Measurements from ENCODE around the gene SLC38A11.
A peak's percentile ranks its signal among the peaks of the same experiment; 100 is the strongest.

The SLC38A11 gene

GRCh38 chr2:164913640-164914350 is 41.5 kb downstream of the SLC38A11 start:
- DNase-seq, result peak; percentile 17

DNA sequence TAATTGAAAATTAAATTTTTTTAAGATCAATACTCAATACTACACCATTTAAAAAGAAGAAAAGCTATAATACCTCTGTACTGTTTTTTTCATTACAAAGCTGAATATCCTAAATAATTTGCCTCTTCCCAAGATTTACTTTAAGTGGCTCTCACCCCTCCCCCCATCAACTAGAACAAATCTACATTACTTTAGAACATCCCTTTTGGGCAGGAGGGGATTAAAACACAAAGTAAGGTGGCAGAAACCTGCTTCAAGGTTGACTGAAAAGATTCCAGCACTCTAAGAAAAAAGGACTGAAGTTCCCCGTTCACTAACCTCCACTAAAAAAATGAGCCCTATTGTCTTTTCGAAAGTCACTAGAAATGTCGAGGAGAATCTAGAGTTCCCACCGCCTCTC is 42.3 kb downstream of the SLC38A11 start:
- no peak for DNase-seq

DNA sequence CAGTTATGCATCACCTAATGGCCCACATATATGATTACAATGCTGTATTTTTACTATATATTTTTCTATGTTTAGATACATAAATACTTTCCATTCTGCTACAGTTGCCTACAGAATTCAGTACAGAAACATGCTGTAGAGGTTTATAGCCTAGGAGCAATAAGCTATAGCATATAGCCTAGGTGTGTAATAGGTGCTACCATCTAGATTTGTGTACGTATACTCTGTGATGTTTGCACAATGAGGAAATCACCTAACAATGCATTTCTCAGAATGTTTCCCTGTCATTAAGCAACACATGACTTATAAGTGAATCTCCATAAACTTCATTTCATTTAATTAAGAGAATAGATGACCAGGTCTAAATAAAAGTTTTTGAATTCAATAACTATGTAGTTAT is 43.5 kb downstream of the SLC38A11 start:
- DNase-seq, result no peak

GRCh38 chr2:164910101-164910899 is 45.0 kb downstream of the SLC38A11 start:
- DNase-seq, result peak; percentile 71

GRCh38 chr2:164906947-164907346 is 48.4 kb downstream of the SLC38A11 start:
- DNase-seq, result no peak

DNA sequence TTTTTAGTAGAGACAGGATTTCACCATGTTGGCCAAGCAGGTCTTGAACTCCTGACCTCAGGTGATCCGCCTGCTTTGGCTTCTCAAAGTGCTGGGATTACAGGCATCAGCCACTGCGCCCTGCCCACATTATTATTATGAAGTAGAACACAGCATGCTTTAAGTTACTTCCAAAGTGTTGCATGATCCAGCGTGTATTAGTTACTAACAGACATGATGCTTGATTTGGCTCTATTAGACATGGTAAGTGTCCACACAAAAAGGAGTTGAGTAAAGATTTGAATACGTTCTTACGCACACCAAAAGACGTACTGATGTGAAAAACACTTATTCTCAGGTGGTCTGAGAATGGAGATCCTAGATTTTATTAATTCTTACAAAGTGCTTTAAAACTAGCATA is 50.0 kb downstream of the SLC38A11 start:
- no peak for DNase-seq

GRCh38 chr2:164903951-164904350 is 51.4 kb downstream of the SLC38A11 start:
- no peak for DNase-seq

- no peak for DNase-seq
These were observed 52.1 kb downstream of the SLC38A11 start for GRCh38 chr2:164903204-164903603.

- no peak for DNase-seq
These were observed 56.2 kb downstream of the SLC38A11 start for GRCh38 chr2:164899121-164899520.

- no peak for DNase-seq
These were observed 56.9 kb downstream of the SLC38A11 start for GRCh38 chr2:164898475-164898874.

DNA sequence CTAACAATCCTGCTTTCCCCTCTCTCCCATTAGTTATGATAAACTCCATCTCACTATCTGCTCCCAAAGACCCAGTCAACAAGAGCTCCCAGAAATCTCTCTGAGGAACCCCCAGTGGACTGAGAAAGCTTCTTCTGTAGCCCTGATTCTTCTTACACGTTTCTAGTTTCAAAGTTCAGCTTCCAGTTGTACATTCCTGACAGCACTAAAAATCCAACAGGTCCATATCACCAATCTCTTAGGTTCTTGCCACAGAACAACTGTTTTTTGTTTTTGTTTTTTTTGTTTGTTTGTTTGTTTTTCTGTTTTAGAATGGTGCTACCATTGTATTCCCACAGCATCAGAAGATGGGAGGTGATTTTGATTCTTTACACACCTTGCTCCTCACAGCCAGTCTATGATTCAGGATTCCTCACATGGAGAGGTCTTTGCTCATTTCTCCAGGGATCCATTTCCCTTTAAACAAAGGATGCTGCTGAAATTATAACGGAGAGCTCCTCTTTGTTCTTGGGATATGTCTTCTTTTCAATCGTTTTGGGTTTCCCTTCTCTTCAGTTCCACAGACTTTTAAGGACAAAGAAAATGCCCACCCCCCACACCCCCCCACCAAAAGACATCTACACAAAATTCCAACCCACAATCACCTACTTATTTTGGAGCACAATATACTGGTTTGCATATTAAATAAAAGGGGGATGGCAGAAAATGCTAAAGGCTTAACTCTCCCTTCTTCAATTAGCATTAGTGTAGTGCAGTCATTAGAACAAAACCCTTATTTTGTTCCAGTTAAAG is 57.7 kb downstream of the SLC38A11 start:
- no peak for DNase-seq

DNA sequence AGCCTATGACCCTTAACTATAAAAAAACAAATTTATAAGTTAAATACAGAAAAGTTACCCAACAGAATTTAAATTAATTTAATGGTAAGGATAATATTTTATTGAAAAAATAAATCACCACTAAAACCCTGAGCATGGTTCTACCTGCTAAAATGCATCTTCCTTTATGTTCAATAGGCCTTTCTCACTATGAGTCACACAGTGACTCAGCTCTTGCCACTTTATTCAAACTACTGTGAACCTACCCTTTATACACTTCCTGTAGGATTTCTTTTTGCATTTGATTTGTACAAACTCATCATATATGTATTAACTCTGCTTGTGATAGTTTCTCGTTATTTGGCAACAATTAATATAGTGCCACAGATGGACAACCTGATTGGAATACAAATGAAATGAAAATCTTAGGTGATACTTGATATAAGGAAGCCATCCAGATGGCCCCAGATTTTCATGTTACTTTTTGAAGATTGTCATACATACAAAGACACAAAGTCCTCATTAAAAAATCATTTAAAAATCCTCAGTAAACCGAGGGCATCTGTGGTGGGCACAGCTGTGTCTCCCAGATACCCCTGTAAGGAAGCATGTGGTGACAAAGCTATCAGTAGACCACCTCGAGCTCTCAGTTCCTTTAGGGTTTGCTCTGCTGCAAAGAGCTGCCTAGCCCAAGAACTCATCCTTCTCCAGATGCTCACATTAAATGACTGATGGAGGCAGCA is 58.5 kb downstream of the SLC38A11 start:
- DNase-seq, result no peak

GRCh38 chr2:164896226-164896625 is 59.1 kb downstream of the SLC38A11 start:
- DNase-seq, result no peak

DNA sequence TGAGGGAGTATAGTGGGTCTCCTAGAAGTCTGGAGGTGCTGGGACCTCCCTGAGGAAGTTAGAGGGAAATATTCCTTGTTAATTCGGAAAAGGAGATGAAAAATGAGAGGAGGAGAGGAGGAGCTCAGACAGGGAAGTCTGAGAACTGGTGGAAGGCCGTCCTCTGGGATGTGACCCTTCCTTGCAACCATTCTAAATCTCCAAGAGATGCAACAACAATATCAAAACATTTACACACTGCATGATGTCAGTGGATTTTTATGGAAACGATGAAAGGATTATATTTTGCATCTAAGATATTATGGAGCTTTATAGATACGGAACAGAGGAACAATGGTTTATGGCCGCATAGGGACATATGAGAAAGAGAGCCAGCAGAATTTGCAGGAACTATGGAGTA is 63.9 kb downstream of the SLC38A11 start:
- DNase-seq, result no peak

GRCh38 chr2:164890544-164890943 is 64.8 kb downstream of the SLC38A11 start:
- DNase-seq, result no peak

DNA sequence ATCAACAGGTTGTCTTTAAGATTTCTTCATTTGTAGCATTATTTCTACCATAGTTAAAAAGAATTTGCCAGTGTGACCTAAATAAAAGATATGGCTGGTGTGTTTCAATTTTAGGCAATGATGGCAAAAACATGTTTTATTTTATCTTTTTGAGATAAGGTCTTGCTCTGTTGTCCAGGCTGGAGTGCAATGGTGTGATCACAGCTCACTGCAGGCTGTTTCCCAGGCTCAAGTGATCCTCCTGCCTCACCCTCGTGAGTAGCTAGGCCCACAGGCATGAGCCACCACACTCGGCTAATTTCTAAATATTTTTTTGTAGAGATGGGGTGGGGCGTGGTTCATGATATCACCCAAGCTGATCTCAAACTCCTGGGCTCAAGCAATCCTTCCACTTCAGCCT is 66.7 kb downstream of the SLC38A11 start:
- DNase-seq, result no peak

DNA sequence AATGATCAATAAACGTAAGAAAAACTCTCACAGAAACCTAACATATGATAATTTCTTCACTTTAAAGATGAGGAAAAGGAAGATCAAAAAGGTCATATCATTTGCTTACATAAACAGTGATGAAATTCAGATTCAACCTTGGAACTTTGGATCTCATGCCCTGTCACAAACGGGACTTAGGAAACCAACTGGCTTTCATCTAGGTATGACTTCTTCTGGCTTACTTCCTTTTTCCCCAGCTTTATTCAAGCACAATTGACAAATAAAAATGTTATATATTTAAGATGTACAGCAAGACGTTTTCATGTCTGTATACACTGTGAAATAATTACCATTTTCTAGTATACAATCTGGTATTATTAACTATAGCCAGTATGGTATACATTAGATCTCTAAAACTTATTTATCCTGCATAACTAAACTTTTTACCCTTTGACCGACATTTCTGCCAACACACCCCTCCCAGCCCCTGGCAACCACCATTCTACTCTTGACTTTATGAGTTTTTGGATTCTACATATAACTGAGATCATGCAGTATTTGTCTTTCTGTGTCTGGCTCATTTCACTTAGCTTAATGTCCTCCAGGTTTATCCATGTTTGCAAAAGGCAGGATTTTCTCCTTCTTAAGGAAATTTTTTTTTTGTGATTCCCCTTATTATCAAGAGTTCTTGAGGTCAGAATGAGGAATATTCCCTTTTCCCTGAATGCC is 67.7 kb downstream of the SLC38A11 start:
- no peak for DNase-seq

GRCh38 chr2:164882276-164882675 is 73.0 kb downstream of the SLC38A11 start:
- DNase-seq, result no peak

DNA sequence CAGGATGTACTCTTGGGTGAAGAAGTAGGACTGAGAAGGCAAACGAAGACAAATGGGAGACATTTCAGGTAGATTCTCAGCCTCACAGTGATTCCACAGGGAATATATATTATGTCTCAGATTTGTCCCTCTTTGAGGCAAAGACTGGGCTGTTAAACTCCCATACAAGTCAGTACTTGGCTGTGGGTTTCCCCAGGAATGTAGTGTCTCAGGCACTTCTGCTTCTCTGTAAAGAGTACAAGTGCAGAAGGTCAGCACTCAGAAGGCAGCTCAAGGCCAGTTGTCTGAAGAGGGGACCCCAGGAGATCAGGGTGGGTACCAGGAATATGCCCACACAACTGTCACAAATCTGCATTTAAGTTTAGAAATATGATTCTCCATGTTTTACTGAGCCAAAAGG is 73.8 kb downstream of the SLC38A11 start:
- no peak for DNase-seq

- no peak for DNase-seq
These were observed 75.3 kb downstream of the SLC38A11 start for GRCh38 chr2:164879901-164880535.

GRCh38 chr2:164877927-164878326 is 77.4 kb downstream of the SLC38A11 start:
- DNase-seq, result no peak

DNA sequence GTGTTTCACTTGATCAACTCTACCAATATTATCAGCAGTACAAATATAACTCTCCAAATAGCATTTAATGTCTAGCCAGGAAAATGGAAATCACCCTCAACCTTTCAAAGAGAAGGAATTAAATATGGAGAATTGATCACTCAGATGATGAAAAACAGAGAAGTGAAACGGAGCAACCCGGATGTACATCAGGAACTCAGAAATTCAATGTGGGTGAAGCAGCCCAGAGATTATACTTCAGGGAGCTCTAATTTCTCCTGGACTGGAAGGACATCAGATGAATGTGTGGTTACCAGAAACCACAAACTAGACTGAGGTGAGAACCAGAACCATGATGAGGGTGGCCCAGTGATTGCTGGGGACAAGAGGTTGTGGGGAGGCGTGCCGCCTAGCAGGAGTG is 78.2 kb downstream of the SLC38A11 start:
- DNase-seq, result no peak

All from RPMI8226 (cell line).